GM19328 (cell line): ENCODE data around the gene NAV3.

ENCODE experiments used
- ATAC-seq: cut with Tn5 transposase; IDR thresholded peaks from one replicate; pipeline ENCODE4 v1.9.1; 2021; ENCODE audit warnings: mild to moderate bottlenecking, moderate library complexity; ENCODE audit not compliant: unreplicated experiment

NAV3 gene, protein sequence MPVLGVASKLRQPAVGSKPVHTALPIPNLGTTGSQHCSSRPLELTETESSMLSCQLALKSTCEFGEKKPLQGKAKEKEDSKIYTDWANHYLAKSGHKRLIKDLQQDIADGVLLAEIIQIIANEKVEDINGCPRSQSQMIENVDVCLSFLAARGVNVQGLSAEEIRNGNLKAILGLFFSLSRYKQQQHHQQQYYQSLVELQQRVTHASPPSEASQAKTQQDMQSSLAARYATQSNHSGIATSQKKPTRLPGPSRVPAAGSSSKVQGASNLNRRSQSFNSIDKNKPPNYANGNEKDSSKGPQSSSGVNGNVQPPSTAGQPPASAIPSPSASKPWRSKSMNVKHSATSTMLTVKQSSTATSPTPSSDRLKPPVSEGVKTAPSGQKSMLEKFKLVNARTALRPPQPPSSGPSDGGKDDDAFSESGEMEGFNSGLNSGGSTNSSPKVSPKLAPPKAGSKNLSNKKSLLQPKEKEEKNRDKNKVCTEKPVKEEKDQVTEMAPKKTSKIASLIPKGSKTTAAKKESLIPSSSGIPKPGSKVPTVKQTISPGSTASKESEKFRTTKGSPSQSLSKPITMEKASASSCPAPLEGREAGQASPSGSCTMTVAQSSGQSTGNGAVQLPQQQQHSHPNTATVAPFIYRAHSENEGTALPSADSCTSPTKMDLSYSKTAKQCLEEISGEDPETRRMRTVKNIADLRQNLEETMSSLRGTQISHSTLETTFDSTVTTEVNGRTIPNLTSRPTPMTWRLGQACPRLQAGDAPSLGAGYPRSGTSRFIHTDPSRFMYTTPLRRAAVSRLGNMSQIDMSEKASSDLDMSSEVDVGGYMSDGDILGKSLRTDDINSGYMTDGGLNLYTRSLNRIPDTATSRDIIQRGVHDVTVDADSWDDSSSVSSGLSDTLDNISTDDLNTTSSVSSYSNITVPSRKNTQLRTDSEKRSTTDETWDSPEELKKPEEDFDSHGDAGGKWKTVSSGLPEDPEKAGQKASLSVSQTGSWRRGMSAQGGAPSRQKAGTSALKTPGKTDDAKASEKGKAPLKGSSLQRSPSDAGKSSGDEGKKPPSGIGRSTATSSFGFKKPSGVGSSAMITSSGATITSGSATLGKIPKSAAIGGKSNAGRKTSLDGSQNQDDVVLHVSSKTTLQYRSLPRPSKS (N-terminal part only)

DNA sequence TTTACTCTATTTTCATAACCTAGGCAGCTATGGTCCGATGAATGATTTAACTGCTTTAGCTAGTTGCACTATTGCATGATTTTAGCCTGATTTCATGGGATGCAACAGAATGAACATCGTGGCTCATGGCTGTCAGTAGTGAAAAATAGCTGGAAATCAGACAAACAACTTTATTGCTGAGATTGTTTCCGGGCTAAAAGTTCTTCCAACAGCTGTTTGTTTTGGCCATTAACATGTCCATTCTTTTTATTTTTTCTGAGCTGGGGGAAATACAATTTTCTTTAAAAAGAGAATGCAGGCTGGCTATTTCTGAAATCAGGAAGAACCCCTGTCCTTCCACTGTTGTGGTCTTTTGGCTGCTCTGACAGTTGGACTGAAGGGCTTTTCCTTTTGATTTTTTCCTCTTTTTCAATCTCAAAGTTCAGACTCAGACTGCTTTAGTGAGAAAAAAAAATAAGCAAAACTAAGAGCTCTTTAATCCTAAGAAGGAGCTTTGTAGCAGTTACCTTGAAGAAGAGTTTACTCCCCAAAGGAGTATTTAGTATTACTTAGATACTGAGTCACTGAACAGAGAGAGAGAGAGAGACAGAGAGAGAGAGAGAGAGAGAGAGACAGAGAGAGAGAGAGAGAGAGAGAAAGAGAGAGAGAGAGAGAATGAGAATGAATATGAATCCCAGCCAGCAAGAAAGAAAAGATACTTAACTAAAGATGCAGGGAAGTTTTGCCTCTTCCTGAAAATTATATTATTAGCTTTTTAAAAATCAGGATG is at the start of gene NAV3:
Gene NAV3 (plus strand): TSS at position 312 of the 769 bp plus-strand sequence. CDS start 568 bp downstream, outside the sequence.
- no peak for ATAC-seq

DNA sequence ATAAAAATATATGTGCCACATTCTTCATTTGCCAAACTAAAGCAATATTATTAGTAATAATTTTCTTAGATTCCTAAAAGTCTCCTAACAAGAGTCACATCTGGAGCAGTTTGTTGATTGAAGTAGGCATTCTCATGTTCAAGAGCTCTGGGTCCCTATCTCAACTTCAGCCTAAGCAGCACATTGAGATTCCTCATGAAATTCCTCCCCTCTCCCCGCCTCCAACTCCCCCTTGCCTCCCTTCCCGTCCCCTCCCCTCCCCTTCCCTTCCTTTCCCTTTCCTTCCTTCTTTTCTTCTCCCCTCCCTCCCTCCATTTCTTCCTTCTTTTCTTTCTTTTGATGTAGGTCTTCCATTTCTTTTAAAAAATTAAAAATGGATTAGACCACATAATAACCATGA is 48.7 kb upstream of the NAV3 start:
- no peak for ATAC-seq

DNA sequence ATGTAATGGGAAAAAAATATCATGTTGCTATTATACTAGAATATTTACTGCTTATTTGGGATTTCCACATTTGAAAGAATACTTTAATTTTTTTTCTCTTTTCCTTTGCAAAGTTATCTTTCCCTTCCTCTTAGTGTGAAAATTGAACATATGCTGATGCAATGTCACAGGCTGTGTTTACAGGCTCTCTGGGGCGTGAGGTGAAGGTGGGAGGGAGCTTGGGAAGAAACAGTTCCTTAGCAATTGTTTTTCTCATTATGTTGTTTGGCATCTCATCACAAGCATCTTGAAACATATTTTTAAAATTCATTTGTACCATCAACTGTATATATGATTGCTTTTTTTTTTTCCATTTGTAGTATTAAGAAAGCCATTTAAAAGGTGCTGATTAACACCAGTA is 47.9 kb upstream of the NAV3 start:
- ATAC-seq: no peak

DNA sequence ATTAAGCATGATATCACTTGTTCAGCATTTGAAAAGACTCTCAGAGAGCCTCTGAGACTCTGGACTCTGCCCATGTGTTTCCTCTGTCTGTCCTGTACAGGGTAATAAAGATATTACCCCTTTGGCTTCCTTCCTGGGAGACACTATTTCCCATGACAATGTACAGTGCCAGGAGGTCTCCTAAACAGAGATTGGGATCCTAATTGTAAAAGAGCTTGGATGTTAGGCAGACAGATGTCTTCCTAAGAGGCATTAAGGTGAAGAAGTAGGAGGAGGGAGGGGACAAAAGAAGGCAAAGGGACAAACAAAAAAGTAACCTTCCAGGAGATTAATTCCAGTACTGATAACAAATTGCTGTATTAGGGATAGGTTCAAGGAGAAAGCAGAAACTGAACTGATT is 45.5 kb upstream of the NAV3 start:
- ATAC-seq: no peak

DNA sequence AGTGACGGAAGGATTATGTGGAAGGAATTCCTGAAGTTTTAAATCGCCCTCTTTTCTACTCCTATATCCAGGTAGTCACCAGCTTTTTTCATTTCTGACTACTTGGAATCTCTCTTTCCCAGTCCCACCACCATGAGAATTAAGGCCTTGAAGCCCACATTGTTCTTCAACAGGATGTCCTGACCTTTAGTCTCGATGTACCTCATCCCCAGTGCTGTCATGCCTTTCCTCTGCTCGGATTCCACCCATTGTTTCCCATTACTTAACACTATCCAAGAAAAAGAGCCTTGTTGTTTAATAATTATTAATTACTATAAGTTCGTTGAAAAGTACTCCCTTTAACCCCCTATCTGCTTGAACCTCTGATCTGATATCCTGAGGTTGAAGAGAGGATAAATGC is 44.0 kb upstream of the NAV3 start:
- ATAC-seq: no peak

DNA sequence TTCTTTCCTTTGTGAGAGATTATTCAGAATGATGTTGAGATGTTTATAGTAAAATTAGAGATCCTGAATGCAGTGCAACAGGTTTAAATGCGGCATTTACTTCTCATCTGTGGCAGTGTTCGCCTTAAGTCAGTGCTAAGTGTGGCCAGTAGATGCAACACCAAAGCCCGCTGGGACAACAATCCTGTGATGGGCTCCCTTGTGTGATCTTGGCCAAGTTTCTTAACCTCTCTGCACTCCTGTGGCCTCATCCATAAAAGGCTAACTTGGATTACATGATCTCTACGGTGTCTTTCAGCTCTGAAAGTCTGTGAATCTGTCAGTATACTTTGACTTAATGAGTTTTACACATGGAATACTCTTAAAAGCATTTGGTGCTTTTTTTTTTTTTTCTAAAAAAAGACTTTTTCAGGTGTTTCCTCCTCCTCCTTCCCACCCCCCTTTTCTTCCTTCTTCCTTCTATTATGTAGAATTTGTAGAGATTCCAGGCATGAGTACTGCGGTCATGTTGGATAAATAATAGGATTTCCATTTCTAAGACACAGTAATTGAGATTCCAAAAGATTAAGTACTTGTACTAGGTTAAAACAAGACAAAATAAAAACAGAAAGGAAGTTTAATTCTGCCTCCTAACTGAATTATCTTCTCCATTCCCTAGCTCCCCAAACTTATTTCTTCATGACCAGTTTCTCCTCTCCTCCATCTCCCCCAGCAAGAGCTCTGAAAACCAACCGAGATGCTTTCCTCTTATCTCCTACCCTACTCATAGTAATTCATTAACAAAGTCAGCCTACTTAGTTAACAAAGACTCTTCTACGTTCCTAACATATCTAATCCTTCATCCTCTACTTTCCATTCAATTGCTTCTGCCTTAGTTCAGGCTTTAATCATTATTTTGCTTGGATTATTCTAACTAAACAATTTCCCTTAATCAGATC is 42.2 kb upstream of the NAV3 start:
- ATAC-seq: no peak

DNA sequence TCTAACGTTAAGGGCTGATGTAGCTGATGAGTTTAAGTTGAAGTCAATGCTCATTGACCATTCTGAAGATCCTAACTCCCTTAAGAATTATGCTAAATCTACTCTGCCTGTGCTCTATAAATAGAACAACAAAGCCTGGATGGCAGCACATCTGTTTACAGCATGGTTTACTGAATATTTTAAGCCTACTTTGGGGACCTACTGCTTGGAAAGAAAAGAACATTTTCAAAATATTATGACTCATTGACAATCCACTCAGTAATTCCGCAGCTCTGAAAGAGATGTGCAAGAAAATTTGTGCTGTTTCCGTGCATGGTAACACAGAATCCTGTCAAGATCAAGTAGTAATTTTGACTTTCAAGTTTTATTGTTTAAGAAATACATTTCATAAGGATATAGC is 35.0 kb upstream of the NAV3 start:
- ATAC-seq: no peak

DNA sequence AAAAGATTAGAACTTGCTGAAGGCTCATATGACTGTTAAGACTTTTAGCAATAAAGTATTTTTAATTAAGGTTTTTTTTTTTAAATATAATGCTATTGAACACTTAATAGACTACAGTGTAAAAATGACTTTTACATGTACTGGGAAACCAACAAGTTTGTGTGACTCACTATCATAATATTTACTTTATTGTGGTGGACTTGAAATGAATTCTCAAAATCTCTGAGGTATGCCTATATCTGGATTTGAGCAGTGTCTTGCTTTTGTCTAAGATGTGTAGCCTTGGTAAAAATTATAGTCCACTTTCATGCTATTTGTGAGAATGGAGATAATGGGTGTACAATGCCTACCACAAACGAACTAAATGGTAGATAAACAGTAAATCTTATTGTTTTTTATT is 33.9 kb upstream of the NAV3 start:
- no peak for ATAC-seq

DNA sequence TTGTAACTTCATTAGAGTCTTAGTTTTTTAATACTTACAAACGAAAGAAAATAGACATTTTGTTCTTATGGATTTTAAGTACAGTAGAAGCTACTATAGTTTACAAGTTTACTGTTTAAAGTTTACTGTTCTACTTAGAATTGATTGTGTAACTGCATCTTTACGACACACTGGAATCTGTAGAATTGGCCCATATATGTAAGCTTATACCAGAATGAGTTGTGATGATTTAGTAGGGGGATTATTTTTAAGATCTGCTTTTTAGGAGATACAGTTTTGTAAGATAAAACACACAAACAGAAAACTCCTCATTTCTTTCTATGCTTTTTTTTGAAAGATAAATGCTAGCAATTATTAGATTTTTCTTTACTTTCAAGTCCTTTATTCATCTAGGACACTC is 30.2 kb upstream of the NAV3 start:
- no peak for ATAC-seq

DNA sequence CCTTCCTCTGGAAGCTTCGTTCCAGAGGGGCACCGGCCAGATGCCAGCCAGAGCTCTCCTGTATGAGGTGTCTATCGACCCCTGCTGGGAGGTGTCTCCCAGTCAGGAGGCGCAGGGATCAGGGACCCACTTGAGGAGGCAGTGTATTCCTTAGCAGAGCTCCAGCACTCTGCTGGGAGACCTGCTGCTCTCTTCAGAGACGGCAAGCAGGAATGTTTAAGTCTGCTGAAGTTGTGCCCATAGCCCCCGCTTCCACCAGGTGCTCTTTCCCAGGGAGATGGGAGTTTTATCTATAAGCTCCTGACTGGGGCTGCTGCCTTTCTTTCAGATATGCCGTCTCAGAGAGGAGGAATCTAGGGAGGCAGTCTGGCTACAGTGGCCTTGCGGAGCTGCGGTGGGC is 22.2 kb upstream of the NAV3 start:
- ATAC-seq: no peak

DNA sequence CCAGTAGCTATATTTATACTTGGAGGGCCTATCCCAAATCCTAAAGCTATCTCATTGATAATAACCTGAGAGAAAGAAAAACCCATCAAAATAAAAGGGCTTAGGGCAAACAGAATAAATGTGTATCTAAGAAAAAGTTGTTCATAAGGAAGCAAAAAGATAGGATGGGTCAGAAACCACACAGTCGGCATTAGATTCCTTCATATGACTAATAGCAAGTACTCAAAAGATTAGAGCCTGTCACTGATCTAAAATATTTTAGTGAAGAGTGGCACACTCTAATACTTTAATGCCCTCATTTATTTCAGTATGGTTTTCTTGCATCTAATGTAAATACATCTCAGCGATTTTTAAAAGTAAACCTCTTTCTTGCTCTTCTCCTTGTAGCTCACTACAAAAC is 17.1 kb upstream of the NAV3 start:
- ATAC-seq: no peak

DNA sequence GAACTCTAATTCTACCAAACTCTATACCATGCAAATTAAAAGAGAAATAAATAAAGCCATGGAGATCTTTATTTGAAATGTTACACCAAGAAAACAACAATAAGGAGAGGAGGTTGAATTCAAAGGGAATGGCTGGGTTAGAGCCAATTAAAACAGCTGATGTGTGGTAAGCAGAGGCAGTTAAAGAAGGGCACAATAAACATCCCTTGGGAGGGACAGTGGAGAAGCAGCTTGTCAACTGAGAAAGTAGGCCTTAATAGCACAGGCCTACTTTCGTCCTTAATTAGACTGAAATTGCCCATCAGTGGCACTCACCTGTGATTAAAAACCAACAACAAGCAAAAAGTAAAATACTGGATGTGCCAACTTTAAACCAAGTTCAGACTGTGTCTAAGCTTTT is 16.3 kb upstream of the NAV3 start:
- no peak for ATAC-seq

DNA sequence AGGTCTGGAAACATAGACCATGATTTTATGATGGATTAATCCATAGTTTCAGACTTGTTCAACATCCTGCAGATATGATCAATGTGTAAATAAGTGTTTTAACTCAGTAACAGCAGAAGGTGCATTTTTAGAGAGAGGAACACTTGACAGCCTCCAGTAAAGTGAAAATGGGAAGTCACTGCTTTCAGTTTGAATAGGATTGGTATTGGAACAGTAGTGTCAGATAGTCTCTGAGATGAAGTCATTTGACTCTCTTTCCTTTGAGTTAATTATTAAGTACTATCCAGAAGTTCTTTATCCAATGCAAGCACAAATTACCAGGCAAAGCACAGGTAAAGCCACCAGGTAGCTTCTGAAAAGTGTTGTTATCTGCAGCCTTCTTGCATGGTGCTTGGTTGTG is 14.5 kb upstream of the NAV3 start:
- peak; percentile 95 for ATAC-seq

DNA sequence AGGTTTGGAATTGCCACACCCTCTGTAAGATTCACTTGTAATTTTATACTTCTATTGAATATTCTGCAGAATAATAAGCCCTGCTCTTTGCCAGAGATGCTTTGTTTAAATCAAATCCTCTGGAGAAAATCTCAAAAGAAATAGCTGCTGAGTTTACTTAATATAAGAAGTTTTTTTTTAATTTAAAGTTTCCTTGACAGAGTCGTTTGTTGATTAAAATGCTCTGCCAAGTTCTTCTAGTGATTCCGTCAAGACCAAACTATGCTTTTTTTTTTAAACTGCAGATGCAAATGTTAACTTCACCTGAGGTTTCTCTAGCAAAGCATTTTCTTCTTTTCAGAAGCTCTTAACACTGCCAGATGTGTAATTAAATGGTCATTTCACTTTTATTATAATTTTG is 13.4 kb upstream of the NAV3 start:
- no peak for ATAC-seq

DNA sequence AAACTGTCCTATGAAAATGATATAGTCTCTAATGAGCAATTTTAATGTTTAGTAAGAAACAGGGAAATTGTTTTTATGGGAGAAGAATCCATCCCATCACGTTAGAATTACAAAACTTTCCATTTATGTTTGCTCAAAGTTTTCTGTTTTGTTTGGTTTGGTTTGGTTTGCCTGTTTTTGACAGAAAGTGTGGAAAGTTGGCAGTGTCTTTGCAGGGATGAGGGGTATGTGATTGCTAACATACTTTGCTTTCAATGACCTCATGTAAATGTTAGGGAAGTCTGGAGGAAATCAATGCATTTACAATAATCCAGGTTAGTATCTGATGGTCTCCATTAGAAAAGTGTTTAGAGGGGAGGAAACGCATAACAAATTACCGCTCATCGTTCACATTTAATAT is 12.3 kb upstream of the NAV3 start:
- no peak for ATAC-seq

DNA sequence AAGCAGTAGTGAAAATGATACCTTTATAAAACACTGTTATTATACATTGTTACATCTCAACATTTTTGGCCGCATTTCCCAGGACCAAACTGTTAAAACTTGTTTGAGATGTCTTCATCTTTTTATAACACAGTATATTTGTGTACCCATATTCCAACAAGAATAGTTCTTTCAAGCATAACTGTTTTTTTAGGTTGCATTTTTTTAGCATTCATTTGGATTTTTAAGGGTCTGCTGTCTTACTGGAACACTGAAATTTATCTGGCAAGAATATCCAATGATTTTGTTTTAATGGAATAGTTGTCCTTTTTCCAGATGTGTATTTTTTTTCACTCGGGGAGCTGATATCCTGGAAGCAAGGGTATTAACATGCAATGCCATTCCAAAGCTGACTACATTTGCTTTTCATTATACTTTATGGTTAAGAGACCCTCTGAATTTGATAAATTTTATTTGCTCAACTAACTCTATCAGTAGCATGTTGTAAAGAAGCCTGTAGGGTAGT is 8.9 kb upstream of the NAV3 start:
- ATAC-seq: no peak

DNA sequence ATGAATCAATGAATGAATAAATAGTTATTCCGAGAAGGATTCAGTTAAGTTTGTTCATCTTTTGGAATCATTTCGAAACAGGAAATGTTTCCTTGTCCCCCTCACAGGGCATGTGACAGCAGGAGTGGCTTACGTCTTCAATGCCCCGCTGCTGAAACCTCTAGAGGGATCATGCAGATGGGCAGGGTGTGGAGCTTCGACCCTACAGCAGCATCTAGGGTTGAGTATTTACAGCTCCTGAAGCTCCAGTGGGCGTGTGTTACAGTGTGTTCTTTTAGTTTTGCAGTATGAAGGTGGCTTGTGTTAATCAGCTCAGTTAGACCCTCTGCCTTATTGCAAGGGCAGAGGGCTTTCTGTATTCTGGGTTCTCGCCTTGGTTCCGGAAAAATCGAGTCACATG is 2.6 kb downstream of the NAV3 start:
- ATAC-seq: no peak

DNA sequence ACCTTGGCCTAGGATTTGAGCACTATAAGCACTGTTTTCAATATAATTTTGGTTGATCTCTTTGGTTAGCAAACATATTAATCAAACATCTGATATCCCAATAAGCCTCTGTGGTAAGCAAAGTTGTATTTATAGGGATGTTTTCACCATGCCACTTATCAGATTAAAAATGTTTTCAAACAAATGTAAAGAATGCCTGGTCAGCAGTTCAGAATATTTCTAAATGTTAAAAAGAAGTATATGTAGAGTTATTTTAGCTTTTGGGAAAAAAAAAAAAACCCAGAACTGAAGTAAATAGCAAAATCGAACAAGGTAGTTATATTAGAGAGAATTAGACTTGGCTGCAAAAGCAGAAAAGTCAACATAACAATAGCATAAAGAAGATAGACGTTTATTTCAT is 3.9 kb downstream of the NAV3 start:
- no peak for ATAC-seq

DNA sequence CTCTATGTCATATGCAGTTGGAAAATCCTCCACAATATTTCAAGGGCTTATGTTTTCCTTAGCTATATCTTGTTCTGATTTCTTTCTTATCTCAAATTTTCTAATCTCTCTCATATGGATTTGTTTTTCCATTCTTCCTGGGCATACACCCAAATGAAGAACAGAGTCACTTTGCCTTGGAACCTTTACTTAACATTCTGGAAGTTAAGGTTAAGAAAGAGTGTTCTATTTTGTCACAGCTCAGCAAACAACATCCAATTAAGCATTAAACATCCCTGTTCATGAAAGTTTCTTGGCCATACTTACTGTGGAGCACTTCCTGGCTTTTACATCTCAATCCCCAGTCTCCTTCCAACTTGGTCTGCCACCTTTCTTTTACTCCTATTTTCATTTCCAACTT is 5.3 kb downstream of the NAV3 start:
- no peak for ATAC-seq

DNA sequence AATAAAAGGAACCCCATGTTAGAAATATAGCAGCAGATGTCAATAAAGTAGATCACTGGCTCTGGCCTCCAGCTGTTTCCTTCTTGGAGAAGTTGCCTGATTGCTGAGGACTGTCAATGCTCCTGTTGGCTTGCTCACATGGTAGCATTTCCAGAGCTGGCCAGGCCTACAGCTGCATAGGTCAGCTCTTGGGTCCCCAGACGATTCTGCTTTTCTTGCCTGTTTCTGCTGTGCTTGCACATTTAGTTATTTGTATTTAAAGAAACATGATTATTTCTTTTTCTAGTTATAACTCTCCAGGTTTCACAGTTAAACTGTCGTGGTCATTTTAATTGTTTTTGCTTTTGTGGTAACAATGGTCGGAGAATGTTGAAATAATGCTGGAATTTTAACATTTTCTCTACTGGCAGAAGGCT is 7.2 kb downstream of the NAV3 start:
- no peak for ATAC-seq
